Fibroblast of skin of left biceps (primary cell): ENCODE measurements around the gene RALGAPA2.
A peak's percentile ranks its signal among the peaks of the same experiment; 100 is the strongest.
"Not testable (repeated sequence)": the region's sequence is repeated elsewhere in the genome, so short reads cannot be mapped to it uniquely, and the experiment has no call there.

Experiments used
- DNase-seq, 2 experiments: peaks; one replicate each; pipeline ENCODE4 v3.0.0-alpha.2; 2013; ENCODE audit warnings: low read depth in 2 of 2

Gene RALGAPA2

GRCh38 chr20:20367575-20368417, 344.6 kb downstream of the RALGAPA2 start, which contains the start of gene INSM1:
Gene INSM1 (plus strand): TSS chr20:20368104. CDS start chr20:20368268, 164 bp downstream.
- no peak for DNase-seq

GRCh38 chr20:20366876-20367574, 345.4 kb downstream of the RALGAPA2 start:
- no peak for DNase-seq

GRCh38 chr20:20366551-20366875, 345.9 kb downstream of the RALGAPA2 start:
- no peak for DNase-seq

GRCh38 chr20:20365480-20366161, 346.8 kb downstream of the RALGAPA2 start:
- DNase-seq = no peak

- DNase-seq = no peak
Measured at GRCh38 chr20:20364593-20365479, 347.6 kb downstream of the RALGAPA2 start.

- no peak for DNase-seq
Measured at GRCh38 chr20:20363799-20364592, 348.4 kb downstream of the RALGAPA2 start.

- DNase-seq = no peak
Measured at GRCh38 chr20:20363434-20363798, 349.0 kb downstream of the RALGAPA2 start.

GRCh38 chr20:20362774-20363433, 349.5 kb downstream of the RALGAPA2 start:
- no peak for DNase-seq

GRCh38 chr20:20360464-20360863, 352.0 kb downstream of the RALGAPA2 start:
- DNase-seq = peak; percentile 12 to 13

GRCh38 chr20:20359628-20360027, 352.8 kb downstream of the RALGAPA2 start:
- no peak for DNase-seq

- DNase-seq = no peak
Measured at GRCh38 chr20:20358801-20359200, 353.6 kb downstream of the RALGAPA2 start.

- not testable (repeated sequence) for DNase-seq
Measured at GRCh38 chr20:20355503-20355902, 356.9 kb downstream of the RALGAPA2 start.

GRCh38 chr20:20353576-20353975, 358.9 kb downstream of the RALGAPA2 start:
- no peak for DNase-seq

- no peak for DNase-seq
Measured at GRCh38 chr20:20344476-20344875, 368.0 kb downstream of the RALGAPA2 start.

- no peak for DNase-seq
Measured at GRCh38 chr20:20343932-20344331, 368.5 kb downstream of the RALGAPA2 start.
